Activated T-helper 1 cell treated with anti-CD3 and anti-CD28 coated beads, Interleukin-12 subunit alpha, Interleukin-12 subunit beta, Interleukin-2, Interleukin-4 antibody, amounts not matched to agents 30 ng/mL and 10 ng/mL and 1 ng/mL, durations not matched to agents 14 hours and 24 hours and 36 hours (primary cell): ENCODE measurements around the gene IFITM10. TPM values are rescaled to one million over a fixed set of nuclear protein-coding genes. Genes with fewer than 3 reads are reported as not detected.
A peak's percentile ranks its signal among the peaks of the same experiment; 100 is the strongest.
"Not testable (repeated sequence)": the region's sequence is repeated elsewhere in the genome, so short reads cannot be mapped to it uniquely, and the experiment has no call there.

Experiments used
- DNase-seq: peaks from one replicate; pipeline ENCODE4 v3.0.0; 2021; ENCODE audit warnings: low spot score
- H3K27ac Mint-ChIP-seq: one replicate; pipeline ENCODE4 v1.8.0; 2021; ENCODE audit warnings: mild to moderate bottlenecking, mixed read lengths
- H3K27me3 Mint-ChIP-seq: one replicate; pipeline ENCODE4 v1.8.0; 2022; ENCODE audit warnings: mild to moderate bottlenecking, moderate library complexity, mixed read lengths; ENCODE audit not compliant: insufficient read depth
- H3K36me3 Mint-ChIP-seq: one replicate; pipeline ENCODE4 v1.8.0; 2021; ENCODE audit warnings: low read depth, mixed read lengths
- H3K4me1 Mint-ChIP-seq: one replicate; pipeline ENCODE4 v1.8.0; 2021; ENCODE audit warnings: low read depth, mixed read lengths
- H3K4me3 Mint-ChIP-seq: one replicate; pipeline ENCODE4 v1.8.0; 2021; ENCODE audit warnings: mild to moderate bottlenecking, moderate library complexity, mixed read lengths
- H3K9me3 Mint-ChIP-seq: one replicate; pipeline ENCODE4 v1.8.0; 2021; ENCODE audit warnings: mixed read lengths
- intact Hi-C: fragments of 100-400 bp; cut with micrococcal nuclease; formaldehyde crosslinking; loops from one replicate; pipeline ENCODE4 v1.15.1; 2024
- total RNA-seq: library from RNA; stranded (reverse); gene quantifications from 2 replicates; pipeline ENCODE4 v1.2.3, GENCODE V29; 2022

IFITM10 gene
- total RNA-seq, 1 donor from 2014 or later: 0.52 TPM

- DNase-seq: no peak
- Mint-ChIP-seq H3K4me3 (peak overlapping the region; percentile 15), H3K9me3 (no peaks in the 10 kb centered on the region), H3K27me3 (peaks cover 4% of the 10 kb centered on the region), H3K27ac (no peak overlapping the region), H3K4me1 (peaks cover 27% of the 10 kb centered on the region), H3K36me3 (no peaks in the 10 kb centered on the region)
- intact Hi-C loops: loop anchor here (5.0 kb wide), 1 partner anchor 71 kb away; no protein-coding TSS in a partner anchor
Observed at GRCh38 chr11:1773131-1773993, 23.0 kb upstream of the IFITM10 start.

- intact Hi-C loops: loop anchor here (1.0 to 5.0 kb wide), 2 partner anchors 8 to 70 kb away; no protein-coding TSS in a partner anchor
- peak overlapping the region; percentile 85 for H3K27ac Mint-ChIP-seq
- peak; percentile 51 for DNase-seq
- peaks cover 4% of the 10 kb centered on the region for H3K27me3 Mint-ChIP-seq
- H3K4me3 Mint-ChIP-seq: peak overlapping the region; percentile 71
- H3K9me3 Mint-ChIP-seq: no peaks in the 10 kb centered on the region
- H3K4me1 Mint-ChIP-seq: peaks cover 27% of the 10 kb centered on the region
- H3K36me3 Mint-ChIP-seq: no peaks in the 10 kb centered on the region
Observed at GRCh38 chr11:1772270-1773130, 22.1 kb upstream of the IFITM10 start.

GRCh38 chr11:1771700-1772099, 21.3 kb upstream of the IFITM10 start:
- Mint-ChIP-seq H3K4me3 (no peak overlapping the region), H3K27ac (no peak overlapping the region), H3K9me3 (no peaks in the 10 kb centered on the region), H3K36me3 (no peaks in the 10 kb centered on the region), H3K27me3 (peaks cover 4% of the 10 kb centered on the region), H3K4me1 (peaks cover 27% of the 10 kb centered on the region)
- intact Hi-C loops: loop anchor here (1.0 to 5.0 kb wide), 2 partner anchors 7 to 69 kb away; no protein-coding TSS in a partner anchor
- DNase-seq: no peak

GRCh38 chr11:1771273-1771672, 20.9 kb upstream of the IFITM10 start:
- Mint-ChIP-seq H3K36me3 (no peaks in the 10 kb centered on the region), H3K9me3 (no peaks in the 10 kb centered on the region), H3K27me3 (peaks cover 4% of the 10 kb centered on the region), H3K4me3 (no peak overlapping the region), H3K27ac (no peak overlapping the region), H3K4me1 (peaks cover 27% of the 10 kb centered on the region)
- intact Hi-C loops: loop anchor here (5.0 kb wide), 1 partner anchor 69 kb away; no protein-coding TSS in a partner anchor
- no peak for DNase-seq

- no peak overlapping the region for H3K27ac Mint-ChIP-seq
- no peaks in the 10 kb centered on the region for H3K9me3 Mint-ChIP-seq
- H3K4me1 Mint-ChIP-seq: peaks cover 27% of the 10 kb centered on the region
- no peaks in the 10 kb centered on the region for H3K36me3 Mint-ChIP-seq
- peaks cover 4% of the 10 kb centered on the region for H3K27me3 Mint-ChIP-seq
- DNase-seq: no peak
- intact Hi-C loops: loop anchor here (5.0 kb wide), 1 partner anchor 68 kb away; no protein-coding TSS in a partner anchor
- no peak overlapping the region for H3K4me3 Mint-ChIP-seq
Observed at GRCh38 chr11:1770528-1770927, 20.1 kb upstream of the IFITM10 start.

GRCh38 chr11:1770061-1770460, 19.7 kb upstream of the IFITM10 start:
- Mint-ChIP-seq H3K27me3 (peaks cover 3% of the 10 kb centered on the region), H3K27ac (no peak overlapping the region), H3K36me3 (no peaks in the 10 kb centered on the region), H3K4me1 (peaks cover 27% of the 10 kb centered on the region), H3K4me3 (no peak overlapping the region), H3K9me3 (no peaks in the 10 kb centered on the region)
- intact Hi-C loops: loop anchor here (5.0 kb wide), 1 partner anchor 68 kb away; no protein-coding TSS in a partner anchor
- DNase-seq: no peak

- H3K36me3 Mint-ChIP-seq, H3K9me3 Mint-ChIP-seq, H3K27ac Mint-ChIP-seq, H3K4me3 Mint-ChIP-seq, DNase-seq, H3K27me3 Mint-ChIP-seq, intact Hi-C loops: not testable (repeated sequence)
- H3K4me1 Mint-ChIP-seq: peaks cover 28% of the 10 kb centered on the region
Observed at GRCh38 chr11:1769304-1769936, 19.0 kb upstream of the IFITM10 start.

GRCh38 chr11:1768141-1768469, 17.7 kb upstream of the IFITM10 start:
- peak overlapping the region; percentile 40 for H3K27ac Mint-ChIP-seq
- no peak overlapping the region for H3K4me3 Mint-ChIP-seq
- H3K36me3 Mint-ChIP-seq: no peaks in the 10 kb centered on the region
- intact Hi-C loops: no loop called here
- H3K4me1 Mint-ChIP-seq: peaks cover 22% of the 10 kb centered on the region
- DNase-seq: no peak
- H3K27me3 Mint-ChIP-seq: no peaks in the 10 kb centered on the region
- H3K9me3 Mint-ChIP-seq: no peaks in the 10 kb centered on the region

GRCh38 chr11:1767399-1768140, 17.2 kb upstream of the IFITM10 start:
- H3K9me3 Mint-ChIP-seq: no peaks in the 10 kb centered on the region
- H3K4me1 Mint-ChIP-seq: peaks cover 21% of the 10 kb centered on the region
- no peak for DNase-seq
- intact Hi-C loops: no loop called here
- H3K27ac Mint-ChIP-seq: peak overlapping the region; percentile 40
- H3K36me3 Mint-ChIP-seq: no peaks in the 10 kb centered on the region
- no peak overlapping the region for H3K4me3 Mint-ChIP-seq
- H3K27me3 Mint-ChIP-seq: no peaks in the 10 kb centered on the region

- intact Hi-C loops: no loop called here
- Mint-ChIP-seq H3K27ac (no peak overlapping the region), H3K4me1 (peaks cover 21% of the 10 kb centered on the region), H3K4me3 (no peak overlapping the region), H3K27me3 (no peaks in the 10 kb centered on the region), H3K9me3 (no peaks in the 10 kb centered on the region), H3K36me3 (no peaks in the 10 kb centered on the region)
- no peak for DNase-seq
Observed at GRCh38 chr11:1766719-1767398, 16.5 kb upstream of the IFITM10 start.

- H3K9me3 Mint-ChIP-seq: no peaks in the 10 kb centered on the region
- H3K36me3 Mint-ChIP-seq: peaks cover 3% of the 10 kb centered on the region
- intact Hi-C loops: no loop called here
- H3K4me1 Mint-ChIP-seq: peaks cover 23% of the 10 kb centered on the region
- H3K27ac Mint-ChIP-seq: no peak overlapping the region
- DNase-seq: no peak
- no peaks in the 10 kb centered on the region for H3K27me3 Mint-ChIP-seq
- no peak overlapping the region for H3K4me3 Mint-ChIP-seq
Observed at GRCh38 chr11:1765871-1766718, 15.7 kb upstream of the IFITM10 start.
